ENCODE measurements around the gene PROSER3. TPM values are rescaled to one million over a fixed set of nuclear protein-coding genes. Genes with fewer than 3 reads are reported as not detected.

The PROSER3 gene
- polyA plus RNA-seq, 1 donor from 2014 or later, result 1.2 TPM

- Histone ChIP-seq H3F3A (ENCODE audit: insufficient read depth, low read length, poor library complexity, severe bottlenecking) (no peaks in the 10 kb centered on the region), H3K27ac (ENCODE audit: low read length) (no peak overlapping the region), H3K9me2 (ENCODE audit: insufficient read depth, low read length) (no peaks in the 10 kb centered on the region), H3K79me2 (replicated peaks; ENCODE audit: insufficient read depth, low read length) (peaks cover 22% of the 10 kb centered on the region), H2AFZ (ENCODE audit: low read depth, low read length) (no peak overlapping the region), H3K9me3 (ENCODE audit: low read length) (no peaks in the 10 kb centered on the region), H3K27me3 (ENCODE audit: insufficient read depth, low read depth, low read length) (no peaks in the 10 kb centered on the region), H3K9ac (ENCODE audit: low read length) (no peak overlapping the region), H3K36me3 (ENCODE audit: insufficient read depth, low read length) (no peaks in the 10 kb centered on the region), H3K4me3 (ENCODE audit: low read length) (no peak overlapping the region), H4K20me1 (ENCODE audit: insufficient read depth) (no peaks in the 10 kb centered on the region), H3K4me2 (ENCODE audit: low read length) (no peak overlapping the region)
- TF ChIP-seq CTCF (IDR thresholded peaks at IDR 0.05; ENCODE audit: poor library complexity, severe bottlenecking) (no peak), RAD21 (conservative IDR thresholded peaks at IDR 0.05) (no peak), EZH2 (IDR thresholded peaks at IDR 0.05; ENCODE audit: borderline replicate concordance, insufficient read depth, low read length, poor library complexity, severe bottlenecking) (no peak), EP300 (conservative IDR thresholded peaks at IDR 0.05; ENCODE audit: poor library complexity, severe bottlenecking) (no peak), TAF1 (IDR thresholded peaks at IDR 0.05; ENCODE audit: low read depth) (no peak), SMC3 (conservative IDR thresholded peaks at IDR 0.05; ENCODE audit: poor library complexity) (no peak), POLR2AphosphoS5 (IDR thresholded peaks at IDR 0.05) (no peak), REST (IDR thresholded peaks at IDR 0.05; ENCODE audit: borderline replicate concordance) (no peak), MXI1 (conservative IDR thresholded peaks at IDR 0.05; ENCODE audit: poor library complexity, severe bottlenecking) (no peak)
These were observed 37.3 kb upstream of the PROSER3 start for GRCh38 chr19:35720648-35721047.

- no peaks in the 10 kb centered on the region for H3K9me3 ChIP-seq (ENCODE audit: low read length)
- peaks cover 22% of the 10 kb centered on the region for H3K79me2 ChIP-seq (replicated peaks; ENCODE audit: insufficient read depth, low read length)
- H3K9me2 ChIP-seq (ENCODE audit: insufficient read depth, low read length), result no peaks in the 10 kb centered on the region
- no peak overlapping the region for H3K4me2 ChIP-seq (ENCODE audit: low read length)
- no peak overlapping the region for H3K9ac ChIP-seq (ENCODE audit: low read length)
- H3K27ac ChIP-seq (ENCODE audit: low read length), result no peak overlapping the region
- H2AFZ ChIP-seq (ENCODE audit: low read depth, low read length), result no peak overlapping the region
- H4K20me1 ChIP-seq (ENCODE audit: insufficient read depth), result no peaks in the 10 kb centered on the region
- H3K27me3 ChIP-seq (ENCODE audit: insufficient read depth, low read depth, low read length), result no peaks in the 10 kb centered on the region
- no peaks in the 10 kb centered on the region for H3F3A ChIP-seq (ENCODE audit: insufficient read depth, low read length, poor library complexity, severe bottlenecking)
- no peak overlapping the region for H3K4me3 ChIP-seq (ENCODE audit: low read length)
- TF ChIP-seq REST (IDR thresholded peaks at IDR 0.05; ENCODE audit: borderline replicate concordance) (no peak), RAD21 (conservative IDR thresholded peaks at IDR 0.05) (no peak), EP300 (conservative IDR thresholded peaks at IDR 0.05; ENCODE audit: poor library complexity, severe bottlenecking) (no peak), MXI1 (conservative IDR thresholded peaks at IDR 0.05; ENCODE audit: poor library complexity, severe bottlenecking) (no peak), EZH2 (IDR thresholded peaks at IDR 0.05; ENCODE audit: borderline replicate concordance, insufficient read depth, low read length, poor library complexity, severe bottlenecking) (no peak), TAF1 (IDR thresholded peaks at IDR 0.05; ENCODE audit: low read depth) (no peak), SMC3 (conservative IDR thresholded peaks at IDR 0.05; ENCODE audit: poor library complexity) (no peak), CTCF (IDR thresholded peaks at IDR 0.05; ENCODE audit: poor library complexity, severe bottlenecking) (no peak), POLR2AphosphoS5 (IDR thresholded peaks at IDR 0.05) (no peak)
- no peaks in the 10 kb centered on the region for H3K36me3 ChIP-seq (ENCODE audit: insufficient read depth, low read length)
These were observed 36.6 kb upstream of the PROSER3 start for GRCh38 chr19:35721374-35721773.
